H9 (cell line): ENCODE results near the gene PLEKHG1. TPM values are rescaled to one million over a fixed set of nuclear protein-coding genes. Genes with fewer than 3 reads are reported as not detected.

Source experiments
- DNase-seq: peaks from one replicate; pipeline ENCODE4 v3.0.0-alpha.2; 2017
- H2AFZ ChIP-seq: one replicate; pipeline ENCODE4 v1.6.1; 2013; ENCODE audit warnings: mild to moderate bottlenecking, low read length, control low read depth, moderate library complexity
- H2AK5ac ChIP-seq: 2 replicates; pipeline ENCODE4 v1.6.1; 2013; ENCODE audit warnings: low read length, control low read depth, mixed read lengths; ENCODE audit not compliant: insufficient read length
- H2BK120ac ChIP-seq: one replicate; pipeline ENCODE4 v1.6.1; 2013; ENCODE audit warnings: low read depth, mild to moderate bottlenecking, low read length, control low read depth, inconsistent platforms; ENCODE audit not compliant: poor library complexity, severe bottlenecking
- H2BK12ac ChIP-seq: 2 replicates; pipeline ENCODE4 v1.6.1; 2013; ENCODE audit warnings: low read length, control low read depth, mixed read lengths, low read depth; ENCODE audit not compliant: insufficient read length
- H2BK15ac ChIP-seq: 2 replicates; pipeline ENCODE4 v1.6.1; 2013; ENCODE audit warnings: low read depth, low read length, control low read depth
- H2BK20ac ChIP-seq: one replicate; pipeline ENCODE4 v1.6.1; 2013; ENCODE audit warnings: low read depth, mild to moderate bottlenecking, low read length, control low read depth, inconsistent platforms; ENCODE audit not compliant: poor library complexity, severe bottlenecking
- H2BK5ac ChIP-seq: 2 replicates; pipeline ENCODE4 v1.6.1; 2013; ENCODE audit warnings: low read length, control low read depth, mixed read lengths; ENCODE audit not compliant: insufficient read length
- H3K14ac ChIP-seq: 2 replicates; pipeline ENCODE4 v1.6.1; 2013; ENCODE audit warnings: low read length, control low read depth; ENCODE audit not compliant: insufficient read depth
- H3K18ac ChIP-seq: 2 replicates; pipeline ENCODE4 v1.6.1; 2013; ENCODE audit warnings: low read depth, mild to moderate bottlenecking, mixed read lengths, low read length, control low read depth; ENCODE audit not compliant: insufficient read length
- H3K23ac ChIP-seq: 2 replicates; pipeline ENCODE4 v1.6.1; 2013; ENCODE audit warnings: low read length, control low read depth, mixed read lengths, low read depth; ENCODE audit not compliant: insufficient read length
- H3K23me2 ChIP-seq: 2 replicates; pipeline ENCODE4 v1.6.1; 2013; ENCODE audit warnings: low read depth, mild to moderate bottlenecking, mixed read lengths, low read length, control low read depth; ENCODE audit not compliant: insufficient read length, poor library complexity, severe bottlenecking
- H3K27ac ChIP-seq: 2 replicates; pipeline ENCODE4 v1.5.1; 2013; ENCODE audit warnings: low read length, control low read depth, mixed read lengths, low read depth; ENCODE audit not compliant: insufficient read length
- H3K27me3 ChIP-seq: 2 replicates; pipeline ENCODE4 v1.6.1; 2013; ENCODE audit warnings: low read length, control low read depth, inconsistent platforms; ENCODE audit not compliant: insufficient read depth
- H3K4ac ChIP-seq: 2 replicates; pipeline ENCODE4 v1.6.1; 2013; ENCODE audit warnings: low read depth, mild to moderate bottlenecking, control low read depth, inconsistent platforms, low read length, moderate library complexity
- H3K4me1 ChIP-seq: 2 replicates; pipeline ENCODE4 v1.6.1; 2013; ENCODE audit warnings: low read length, control low read depth, inconsistent platforms; ENCODE audit not compliant: insufficient read depth
- H3K4me2 ChIP-seq: 2 replicates; pipeline ENCODE4 v1.6.1; 2013; ENCODE audit warnings: low read length, control low read depth, mixed read lengths; ENCODE audit not compliant: insufficient read length, insufficient read depth
- H3K56ac ChIP-seq: 2 replicates; pipeline ENCODE4 v1.6.1; 2013; ENCODE audit warnings: low read depth, mild to moderate bottlenecking, mixed read lengths, low read length, control low read depth; ENCODE audit not compliant: insufficient read length
- H3K79me1 ChIP-seq: 2 replicates; pipeline ENCODE4 v1.6.1; 2013; ENCODE audit warnings: low read depth, mild to moderate bottlenecking, moderate library complexity, low read length, control low read depth, inconsistent platforms; ENCODE audit not compliant: insufficient read depth, poor library complexity, severe bottlenecking
- H3K79me2 ChIP-seq: 2 replicates; pipeline ENCODE4 v1.6.1; 2013; ENCODE audit warnings: low read length, control low read depth, inconsistent platforms; ENCODE audit not compliant: insufficient read depth
- H3K9ac ChIP-seq: 2 replicates; pipeline ENCODE4 v1.6.1; 2013; ENCODE audit warnings: low read length, control low read depth, mixed read lengths; ENCODE audit not compliant: insufficient read length; ENCODE audit errors: extremely low read depth
- H3K9me3 ChIP-seq: one replicate; pipeline ENCODE4 v1.6.1; 2013; ENCODE audit warnings: low read depth, low read length, inconsistent platforms; ENCODE audit not compliant: control insufficient read depth
- H3T11ph ChIP-seq: one replicate; pipeline ENCODE4 v1.6.1; 2013; ENCODE audit warnings: mild to moderate bottlenecking, low read length, control low read depth, inconsistent platforms
- H4K20me1 ChIP-seq: one replicate; pipeline ENCODE4 v1.6.1; 2013; ENCODE audit not compliant: control insufficient read depth, insufficient read length, insufficient read depth
- H4K5ac ChIP-seq: 2 replicates; pipeline ENCODE4 v1.6.1; 2013; ENCODE audit warnings: low read depth, mild to moderate bottlenecking, mixed read lengths, low read length, control low read depth; ENCODE audit not compliant: insufficient read length
- H4K8ac ChIP-seq: replicated peaks from 2 replicates; pipeline ENCODE4 v1.6.1; 2013; ENCODE audit warnings: low read length, control low read depth, mixed read lengths, low read depth; ENCODE audit not compliant: insufficient read length
- H4K91ac ChIP-seq: 2 replicates; pipeline ENCODE4 v1.6.1; 2013; ENCODE audit warnings: low read depth, mild to moderate bottlenecking, moderate library complexity, mixed read lengths, low read length, control low read depth; ENCODE audit not compliant: insufficient read length
- H3K27ac Mint-ChIP-seq, 3 experiments: 2 replicates in 2 of 3; 3 replicates in 1 of 3; pipeline ENCODE4 v1.8.0; 2020 to 2021; ENCODE audit warnings: mixed read lengths in 3 of 3, mild to moderate bottlenecking in 1 of 3, moderate library complexity in 1 of 3
- H3K27me3 Mint-ChIP-seq: 2 replicates; pipeline ENCODE4 v1.8.0; 2021; ENCODE audit warnings: low read depth, mild to moderate bottlenecking, moderate library complexity, mixed read lengths
- H3K36me3 Mint-ChIP-seq, 3 experiments: 2 replicates in 2 of 3; 3 replicates in 1 of 3; pipeline ENCODE4 v1.8.0; 2020 to 2021; ENCODE audit warnings: low read depth in 3 of 3, mixed read lengths in 3 of 3; ENCODE audit not compliant: insufficient read depth in 1 of 3
- H3K4me1 Mint-ChIP-seq, 2 experiments: 2 replicates each; pipeline ENCODE4 v1.8.0; 2020; ENCODE audit warnings: mixed read lengths in 2 of 2
- H3K4me3 Mint-ChIP-seq, 2 experiments: 2 replicates in 1 of 2; 3 replicates in 1 of 2; pipeline ENCODE4 v1.8.0; 2020 to 2021; ENCODE audit warnings: mild to moderate bottlenecking in 2 of 2, mixed read lengths in 2 of 2, moderate library complexity in 1 of 2
- H3K9me3 Mint-ChIP-seq, 2 experiments: 2 replicates in 1 of 2; 3 replicates in 1 of 2; pipeline ENCODE4 v1.8.0; 2020; ENCODE audit warnings: mild to moderate bottlenecking in 2 of 2, mixed read lengths in 2 of 2, moderate library complexity in 1 of 2
- WGBS: extraction: QIAGEN DNeasy Blood & Tissue Kit; methylation state at CpG from one replicate; pipeline ENCODE4 v1.1.7; 2013; ENCODE audit warnings: missing lambda C conversion rate, low lambda C conversion rate, mixed read lengths; ENCODE audit not compliant: insufficient read length; ENCODE audit errors: extremely low coverage; 5-methylcytosine and 5-hydroxymethylcytosine counted together
- total RNA-seq: library from RNA; stranded (reverse); gene quantifications from 2 replicates; pipeline ENCODE4 v1.2.1, GENCODE V29; 2021
- TF ChIP-seq, protein P1 (sequence below): fragments of 200-600 bp; sonication (generic); conservative IDR thresholded peaks from 3 replicates; pipeline ENCODE4 v1.8.0; 2021; ENCODE audit warnings: antibody characterized with exemption, mild to moderate bottlenecking

The PLEKHG1 gene
- total RNA-seq, 1 experiment from 2014 or later = 1.0 TPM

DNA sequence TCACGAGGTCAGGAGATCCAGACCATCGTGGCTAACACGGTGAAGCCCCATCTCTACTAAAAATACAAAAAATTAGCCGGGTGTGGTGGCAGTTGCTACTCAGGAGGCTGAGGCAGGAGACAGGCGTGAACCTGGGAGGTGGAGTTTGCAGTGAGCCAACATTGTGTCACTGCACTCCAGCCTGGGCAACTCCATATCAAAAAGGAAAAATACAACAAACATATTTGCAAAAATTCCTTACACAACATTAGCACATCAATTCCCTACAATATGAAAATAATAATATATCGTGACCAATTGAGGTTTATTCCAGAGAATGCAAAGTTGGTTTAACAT lies 38.8 kb upstream of the PLEKHG1 start:
- no peak overlapping the region for H3K27ac ChIP-seq
- no peak overlapping the region for H2BK20ac ChIP-seq
- no peak overlapping the region for H3T11ph ChIP-seq
- H4K20me1 ChIP-seq = no peaks in the 10 kb centered on the region
- no peaks in the 10 kb centered on the region for H3K79me1 ChIP-seq
- H4K8ac ChIP-seq = no peak overlapping the region
- H3K79me2 ChIP-seq = no peaks in the 10 kb centered on the region
- peaks cover 9% of the 10 kb centered on the region for H3K27me3 Mint-ChIP-seq
- no peaks in the 10 kb centered on the region for H3K27me3 ChIP-seq
- no peak overlapping the region for H2BK5ac ChIP-seq
- peaks cover 0 to 3% of the 10 kb centered on the region in 2 experiments; a peak in 1 of 5 replicates for H3K9me3 Mint-ChIP-seq
- no peak overlapping the region for H2AK5ac ChIP-seq
- no peak for DNase-seq
- no peak overlapping the region for H3K4me2 ChIP-seq
- TF ChIP-seq, protein P1, sequence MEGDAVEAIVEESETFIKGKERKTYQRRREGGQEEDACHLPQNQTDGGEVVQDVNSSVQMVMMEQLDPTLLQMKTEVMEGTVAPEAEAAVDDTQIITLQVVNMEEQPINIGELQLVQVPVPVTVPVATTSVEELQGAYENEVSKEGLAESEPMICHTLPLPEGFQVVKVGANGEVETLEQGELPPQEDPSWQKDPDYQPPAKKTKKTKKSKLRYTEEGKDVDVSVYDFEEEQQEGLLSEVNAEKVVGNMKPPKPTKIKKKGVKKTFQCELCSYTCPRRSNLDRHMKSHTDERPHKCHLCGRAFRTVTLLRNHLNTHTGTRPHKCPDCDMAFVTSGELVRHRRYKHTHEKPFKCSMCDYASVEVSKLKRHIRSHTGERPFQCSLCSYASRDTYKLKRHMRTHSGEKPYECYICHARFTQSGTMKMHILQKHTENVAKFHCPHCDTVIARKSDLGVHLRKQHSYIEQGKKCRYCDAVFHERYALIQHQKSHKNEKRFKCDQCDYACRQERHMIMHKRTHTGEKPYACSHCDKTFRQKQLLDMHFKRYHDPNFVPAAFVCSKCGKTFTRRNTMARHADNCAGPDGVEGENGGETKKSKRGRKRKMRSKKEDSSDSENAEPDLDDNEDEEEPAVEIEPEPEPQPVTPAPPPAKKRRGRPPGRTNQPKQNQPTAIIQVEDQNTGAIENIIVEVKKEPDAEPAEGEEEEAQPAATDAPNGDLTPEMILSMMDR = no peak
- no peak overlapping the region for H3K9ac ChIP-seq
- H3K18ac ChIP-seq = no peak overlapping the region
- WGBS = no CpG with 5 or more reads among the region's 6 CpGs
- no peak overlapping the region for H3K27ac Mint-ChIP-seq
- H4K91ac ChIP-seq = no peak overlapping the region
- no peak overlapping the region for H3K23ac ChIP-seq
- no peak overlapping the region for H3K4me3 Mint-ChIP-seq
- no peaks in the 10 kb centered on the region for H3K36me3 Mint-ChIP-seq
- H2AFZ ChIP-seq = no peak overlapping the region
- H2BK12ac ChIP-seq = no peak overlapping the region
- H3K23me2 ChIP-seq = no peaks in the 10 kb centered on the region
- no peak overlapping the region for H2BK15ac ChIP-seq
- H3K4ac ChIP-seq = no peak overlapping the region
- H4K5ac ChIP-seq = no peak overlapping the region
- H3K4me1 Mint-ChIP-seq = peaks cover 0 to 3% of the 10 kb centered on the region in 2 experiments; a peak in 1 of 4 replicates
- no peaks in the 10 kb centered on the region for H3K4me1 ChIP-seq
- H3K14ac ChIP-seq = no peak overlapping the region
- no peaks in the 10 kb centered on the region for H3K9me3 ChIP-seq
- no peak overlapping the region for H3K56ac ChIP-seq
- no peak overlapping the region for H2BK120ac ChIP-seq
